Vagina (tissue), 2 donors: ENCODE results near the gene AHI1. TPM values are rescaled to one million over a fixed set of nuclear protein-coding genes. Genes with fewer than 3 reads are reported as not detected.

Experiments
- DNase-seq, 2 donors: peaks; one replicate each; pipeline ENCODE4 v3.0.0-alpha.2; 2017; ENCODE audit errors: extremely low spot score in 2 of 2
- H3K27ac ChIP-seq: fragments of 200-600 bp; sonication (generic); one replicate; pipeline ENCODE4 v1.5.1; 2019
- H3K27me3 ChIP-seq: fragments of 200-600 bp; sonication (generic); one replicate; pipeline ENCODE4 v1.5.1; 2019
- H3K36me3 ChIP-seq, 2 donors: fragments of 200-600 bp; sonication (generic); one replicate each; pipeline ENCODE4 v1.5.1; 2017 to 2019
- H3K4me1 ChIP-seq: fragments of 200-600 bp; sonication (generic); one replicate; pipeline ENCODE4 v1.5.1; 2019
- H3K4me3 ChIP-seq, 2 donors: fragments of 200-600 bp; sonication (generic); 1 replicate in 1 of 2; 2 replicates in 1 of 2; pipeline ENCODE4 v1.5.1; 2016 to 2019
- H3K9me3 ChIP-seq: fragments of 200-600 bp; sonication (generic); one replicate; pipeline ENCODE4 v1.5.1; 2019
- POLR2A ChIP-seq, 2 donors: fragments of 450-650 bp; IDR thresholded peaks; one replicate each; pipeline ENCODE4 v1.6.1; 2017; ENCODE audit warnings: antibody characterized with exemption in 2 of 2, mild to moderate bottlenecking in 2 of 2, moderate library complexity in 2 of 2
- POLR2AphosphoS5 ChIP-seq, 2 donors: sonication (generic); formaldehyde crosslinking; IDR thresholded peaks; one replicate each; pipeline ENCODE4 v1.9.0; 2017; ENCODE audit warnings: antibody characterized with exemption in 2 of 2, mild to moderate bottlenecking in 2 of 2, low read depth in 1 of 2; ENCODE audit not compliant: insufficient read depth in 1 of 2
- intact Hi-C: fragments of 100-400 bp; cut with DNase I; formaldehyde crosslinking; loops from one replicate; pipeline ENCODE4 v1.15.1; 2023
- total RNA-seq: library from RNA; depleted of rRNA; stranded (reverse); fragments of >200 nt; gene quantifications from one replicate; pipeline ENCODE4 v1.2.3, GENCODE V29; 2016
- TF ChIP-seq, protein P1 (sequence below), 3 experiments: fragments of 450-650 bp in 2 of 3; fragments of 200-600 bp in 1 of 3; sonication (generic) in 1 of 3; IDR thresholded peaks; one replicate each; pipeline ENCODE4 v1.5.1; 2017 to 2019; ENCODE audit warnings: antibody characterized with exemption in 3 of 3, mild to moderate bottlenecking in 2 of 3, moderate library complexity in 2 of 3

Gene AHI1
- total RNA-seq, 1 donor from 2014 or later: 28.7 TPM

DNA sequence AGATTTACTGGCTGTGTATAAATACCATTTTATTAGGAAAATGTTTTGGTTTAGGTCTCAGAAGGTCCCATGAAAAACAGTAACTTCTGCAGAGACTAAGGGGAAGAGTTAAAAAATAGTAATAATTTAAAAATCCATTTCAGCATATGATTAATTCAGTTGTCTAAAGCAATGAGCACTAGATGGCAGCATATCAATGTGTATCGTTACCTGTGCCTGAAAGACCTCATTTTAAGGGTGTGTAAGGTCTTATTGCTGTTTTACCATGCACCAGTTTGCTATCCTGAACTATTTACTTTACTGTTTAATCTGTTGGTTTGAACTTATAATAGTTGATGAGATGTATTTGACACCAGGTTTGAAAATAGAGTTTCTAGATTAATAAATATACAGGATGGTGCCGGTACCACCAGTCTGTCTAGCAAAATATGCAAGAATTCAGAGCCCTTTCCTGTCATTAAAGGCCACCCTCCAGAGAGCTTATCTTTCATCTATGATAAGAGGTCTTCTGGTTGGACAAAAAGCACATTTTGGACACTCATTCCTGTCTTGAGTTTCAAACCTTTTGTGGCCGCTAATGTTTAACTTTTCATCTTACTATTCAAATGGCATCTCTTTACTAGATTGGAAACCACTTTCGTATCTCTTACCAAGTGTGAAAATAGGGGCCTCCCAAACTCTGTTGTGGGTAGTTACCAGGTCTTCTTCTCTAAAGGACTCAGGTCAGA lies 8.9 kb upstream of the AHI1 start:
- no peak overlapping the region for H3K27ac ChIP-seq
- H3K4me1 ChIP-seq: no peaks in the 10 kb centered on the region
- H3K36me3 ChIP-seq: no peaks in the 10 kb centered on the region
- no peaks in the 10 kb centered on the region for H3K9me3 ChIP-seq
- intact Hi-C loops: no loop called here
- DNase-seq: no peak
- no peaks in the 10 kb centered on the region for H3K27me3 ChIP-seq
- no peak overlapping the region for H3K4me3 ChIP-seq
- TF ChIP-seq, protein P1, sequence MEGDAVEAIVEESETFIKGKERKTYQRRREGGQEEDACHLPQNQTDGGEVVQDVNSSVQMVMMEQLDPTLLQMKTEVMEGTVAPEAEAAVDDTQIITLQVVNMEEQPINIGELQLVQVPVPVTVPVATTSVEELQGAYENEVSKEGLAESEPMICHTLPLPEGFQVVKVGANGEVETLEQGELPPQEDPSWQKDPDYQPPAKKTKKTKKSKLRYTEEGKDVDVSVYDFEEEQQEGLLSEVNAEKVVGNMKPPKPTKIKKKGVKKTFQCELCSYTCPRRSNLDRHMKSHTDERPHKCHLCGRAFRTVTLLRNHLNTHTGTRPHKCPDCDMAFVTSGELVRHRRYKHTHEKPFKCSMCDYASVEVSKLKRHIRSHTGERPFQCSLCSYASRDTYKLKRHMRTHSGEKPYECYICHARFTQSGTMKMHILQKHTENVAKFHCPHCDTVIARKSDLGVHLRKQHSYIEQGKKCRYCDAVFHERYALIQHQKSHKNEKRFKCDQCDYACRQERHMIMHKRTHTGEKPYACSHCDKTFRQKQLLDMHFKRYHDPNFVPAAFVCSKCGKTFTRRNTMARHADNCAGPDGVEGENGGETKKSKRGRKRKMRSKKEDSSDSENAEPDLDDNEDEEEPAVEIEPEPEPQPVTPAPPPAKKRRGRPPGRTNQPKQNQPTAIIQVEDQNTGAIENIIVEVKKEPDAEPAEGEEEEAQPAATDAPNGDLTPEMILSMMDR (IDR thresholded peaks at IDR 0.05): peak; percentile 20 to 62 (median 47)
- no peak for TF ChIP-seq POLR2AphosphoS5 (IDR thresholded peaks at IDR 0.05; ENCODE audit: insufficient read depth in 1 of 2, low read depth in 1 of 2)

DNA sequence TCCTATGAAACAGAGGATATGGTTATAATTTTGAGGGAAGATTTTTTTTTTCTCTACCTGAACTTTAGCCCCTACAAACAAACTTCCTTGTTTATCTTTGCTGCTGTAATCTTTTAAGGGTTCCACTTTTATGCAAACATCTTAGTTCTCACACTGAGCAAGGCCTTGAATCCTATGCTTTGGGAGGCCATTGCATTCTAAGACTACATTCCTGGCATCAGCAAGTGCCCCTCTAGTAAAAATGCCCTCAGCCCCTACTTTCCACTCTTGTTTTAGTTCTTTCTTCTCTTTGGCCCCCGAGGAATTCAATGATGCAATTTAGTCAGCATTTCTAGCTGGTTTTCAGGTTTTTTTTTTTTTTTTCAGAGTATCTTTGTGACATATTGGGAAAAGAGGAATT lies 8.1 kb upstream of the AHI1 start:
- no peaks in the 10 kb centered on the region for H3K9me3 ChIP-seq
- H3K27me3 ChIP-seq: no peaks in the 10 kb centered on the region
- H3K4me3 ChIP-seq: no peak overlapping the region
- no peaks in the 10 kb centered on the region for H3K4me1 ChIP-seq
- no peaks in the 10 kb centered on the region for H3K36me3 ChIP-seq
- no peak for DNase-seq
- intact Hi-C loops: no loop called here
- TF ChIP-seq, protein P1 (IDR thresholded peaks at IDR 0.05): no peak
- TF ChIP-seq POLR2A (IDR thresholded peaks at IDR 0.05): no peak
- TF ChIP-seq POLR2AphosphoS5 (IDR thresholded peaks at IDR 0.05; ENCODE audit: insufficient read depth in 1 of 2, low read depth in 1 of 2): no peak
- H3K27ac ChIP-seq: no peak overlapping the region

- DNase-seq: no peak
- TF ChIP-seq POLR2AphosphoS5 (IDR thresholded peaks at IDR 0.05; ENCODE audit: insufficient read depth in 1 of 2, low read depth in 1 of 2): no peak
- Histone ChIP-seq H3K9me3 (no peaks in the 10 kb centered on the region), H3K4me3 (no peak overlapping the region), H3K4me1 (no peaks in the 10 kb centered on the region), H3K27ac (no peak overlapping the region), H3K36me3 (no peaks in the 10 kb centered on the region), H3K27me3 (no peaks in the 10 kb centered on the region)
- intact Hi-C loops: no loop called here
Observed at GRCh38 chr6:135505222-135505621, 7.7 kb upstream of the AHI1 start.

DNA sequence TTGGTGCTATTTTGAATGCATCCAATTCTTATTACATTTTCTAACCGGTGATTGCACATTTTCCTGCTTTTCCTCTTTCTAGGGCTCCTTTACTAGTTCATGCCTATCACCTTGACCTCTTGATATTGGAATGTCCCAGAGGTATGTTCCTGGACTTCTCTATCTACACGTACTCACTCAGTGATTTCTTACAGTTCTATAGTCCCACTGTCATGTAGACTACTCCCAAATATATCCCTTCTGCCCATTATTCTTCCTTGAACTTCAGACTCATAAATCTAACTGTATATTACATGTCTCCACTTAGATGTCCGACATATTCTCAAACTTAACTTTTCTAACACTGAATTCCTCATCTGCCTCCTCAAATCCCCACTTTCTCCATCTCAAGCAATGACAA lies 7.2 kb upstream of the AHI1 start:
- TF ChIP-seq POLR2AphosphoS5 (IDR thresholded peaks at IDR 0.05; ENCODE audit: insufficient read depth in 1 of 2, low read depth in 1 of 2) (no peak), POLR2A (IDR thresholded peaks at IDR 0.05) (no peak)
- TF ChIP-seq, protein P1 (IDR thresholded peaks at IDR 0.05): no peak
- H3K4me3 ChIP-seq: no peak overlapping the region
- no peaks in the 10 kb centered on the region for H3K27me3 ChIP-seq
- no peak for DNase-seq
- no peaks in the 10 kb centered on the region for H3K4me1 ChIP-seq
- no peaks in the 10 kb centered on the region for H3K9me3 ChIP-seq
- intact Hi-C loops: no loop called here
- no peak overlapping the region for H3K27ac ChIP-seq
- no peaks in the 10 kb centered on the region for H3K36me3 ChIP-seq

- peaks cover 5% of the 10 kb centered on the region for H3K4me1 ChIP-seq
- TF ChIP-seq POLR2AphosphoS5 (IDR thresholded peaks at IDR 0.05; ENCODE audit: insufficient read depth in 1 of 2, low read depth in 1 of 2) (no peak), POLR2A (IDR thresholded peaks at IDR 0.05) (no peak)
- TF ChIP-seq, protein P1 (IDR thresholded peaks at IDR 0.05): no peak
- no peaks in the 10 kb centered on the region for H3K36me3 ChIP-seq
- no peak overlapping the region for H3K4me3 ChIP-seq
- no peaks in the 10 kb centered on the region for H3K9me3 ChIP-seq
- no peaks in the 10 kb centered on the region for H3K27me3 ChIP-seq
- intact Hi-C loops: no loop called here
- H3K27ac ChIP-seq: no peak overlapping the region
- DNase-seq: no peak
Observed at GRCh38 chr6:135503703-135504475, 6.3 kb upstream of the AHI1 start.
